ENCODE data around the gene TECTA. TPM values are rescaled to one million over a fixed set of nuclear protein-coding genes. Genes with fewer than 3 reads are reported as not detected.
"Not testable (repeated sequence)": the region's sequence is repeated elsewhere in the genome, so short reads cannot be mapped to it uniquely, and the experiment has no call there.

Gene TECTA
- total and polyA plus RNA-seq, 11 donors = 0.42 to 1.3 (median 0.95) TPM

DNA sequence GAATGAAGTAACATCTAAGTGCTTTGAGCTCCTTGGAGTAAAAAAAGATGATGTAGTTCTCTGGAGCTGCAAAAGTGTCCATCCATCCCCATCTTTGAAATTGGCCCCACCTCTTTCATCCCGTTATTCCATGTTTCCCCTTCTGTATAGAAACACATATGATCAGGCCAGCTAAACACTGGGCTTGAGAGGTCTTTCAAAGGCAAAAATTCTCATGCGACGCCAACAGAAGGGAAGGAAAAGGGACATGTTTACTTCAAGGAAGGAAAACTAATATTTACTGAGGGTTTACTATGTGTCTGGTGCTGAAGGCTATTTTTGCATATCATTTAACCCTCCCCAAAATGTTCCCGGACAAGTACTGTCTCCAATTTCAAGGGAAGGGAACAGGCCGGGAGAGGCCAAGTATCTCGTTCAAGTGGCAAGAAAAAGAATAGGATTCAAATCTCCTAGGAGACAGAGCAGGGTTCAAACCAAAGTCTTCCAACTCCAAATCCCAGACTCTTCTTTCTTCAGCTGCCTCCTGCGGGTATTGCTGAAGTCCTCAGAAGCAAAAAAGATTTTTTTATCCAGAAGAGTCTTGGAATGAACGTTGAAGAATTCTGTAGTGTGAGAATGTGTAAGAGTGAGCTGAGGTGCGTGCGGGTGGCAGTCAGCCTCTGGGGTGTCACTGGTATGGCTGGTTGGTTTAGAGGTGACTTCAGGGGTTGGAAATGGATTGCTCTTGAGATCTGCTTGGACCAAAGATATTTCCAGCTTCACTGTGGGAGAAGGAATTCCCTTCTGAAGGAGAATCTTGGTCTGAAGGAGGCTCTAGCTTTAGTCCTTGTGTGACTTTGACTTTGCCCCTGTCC is 10.1 kb downstream of the TECTA start:
- WGBS, 4 donors = 70 to 80% (median 74%) methylated on average over 10 of the region's 10 CpGs
- intact Hi-C loops (cut with DNase I) = loop anchor here (5.0 to 10.0 kb wide), 8 partner anchors 156 to 606 kb away; partner anchors contain the start of gene GRIK4 (in 6 of the 10)
- TF ChIP-seq, protein P1, sequence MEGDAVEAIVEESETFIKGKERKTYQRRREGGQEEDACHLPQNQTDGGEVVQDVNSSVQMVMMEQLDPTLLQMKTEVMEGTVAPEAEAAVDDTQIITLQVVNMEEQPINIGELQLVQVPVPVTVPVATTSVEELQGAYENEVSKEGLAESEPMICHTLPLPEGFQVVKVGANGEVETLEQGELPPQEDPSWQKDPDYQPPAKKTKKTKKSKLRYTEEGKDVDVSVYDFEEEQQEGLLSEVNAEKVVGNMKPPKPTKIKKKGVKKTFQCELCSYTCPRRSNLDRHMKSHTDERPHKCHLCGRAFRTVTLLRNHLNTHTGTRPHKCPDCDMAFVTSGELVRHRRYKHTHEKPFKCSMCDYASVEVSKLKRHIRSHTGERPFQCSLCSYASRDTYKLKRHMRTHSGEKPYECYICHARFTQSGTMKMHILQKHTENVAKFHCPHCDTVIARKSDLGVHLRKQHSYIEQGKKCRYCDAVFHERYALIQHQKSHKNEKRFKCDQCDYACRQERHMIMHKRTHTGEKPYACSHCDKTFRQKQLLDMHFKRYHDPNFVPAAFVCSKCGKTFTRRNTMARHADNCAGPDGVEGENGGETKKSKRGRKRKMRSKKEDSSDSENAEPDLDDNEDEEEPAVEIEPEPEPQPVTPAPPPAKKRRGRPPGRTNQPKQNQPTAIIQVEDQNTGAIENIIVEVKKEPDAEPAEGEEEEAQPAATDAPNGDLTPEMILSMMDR (IDR thresholded peaks at IDR 0.05) = no peak
- no peak for TF ChIP-seq POLR2A (IDR thresholded peaks at IDR 0.05)
- H3K4me1 ChIP-seq = peaks cover 0 to 11% (median 2%) of the 10 kb centered on the region in 12 donors
- no peak overlapping the region for H3K4me3 ChIP-seq
- no peaks in the 10 kb centered on the region for H3K27me3 ChIP-seq
- H3K27ac ChIP-seq = no peak overlapping the region
- ATAC-seq = no peak
- no peak for DNase-seq
- no peaks in the 10 kb centered on the region for H3K9me3 ChIP-seq
- no peaks in the 10 kb centered on the region for H3K36me3 ChIP-seq

DNA sequence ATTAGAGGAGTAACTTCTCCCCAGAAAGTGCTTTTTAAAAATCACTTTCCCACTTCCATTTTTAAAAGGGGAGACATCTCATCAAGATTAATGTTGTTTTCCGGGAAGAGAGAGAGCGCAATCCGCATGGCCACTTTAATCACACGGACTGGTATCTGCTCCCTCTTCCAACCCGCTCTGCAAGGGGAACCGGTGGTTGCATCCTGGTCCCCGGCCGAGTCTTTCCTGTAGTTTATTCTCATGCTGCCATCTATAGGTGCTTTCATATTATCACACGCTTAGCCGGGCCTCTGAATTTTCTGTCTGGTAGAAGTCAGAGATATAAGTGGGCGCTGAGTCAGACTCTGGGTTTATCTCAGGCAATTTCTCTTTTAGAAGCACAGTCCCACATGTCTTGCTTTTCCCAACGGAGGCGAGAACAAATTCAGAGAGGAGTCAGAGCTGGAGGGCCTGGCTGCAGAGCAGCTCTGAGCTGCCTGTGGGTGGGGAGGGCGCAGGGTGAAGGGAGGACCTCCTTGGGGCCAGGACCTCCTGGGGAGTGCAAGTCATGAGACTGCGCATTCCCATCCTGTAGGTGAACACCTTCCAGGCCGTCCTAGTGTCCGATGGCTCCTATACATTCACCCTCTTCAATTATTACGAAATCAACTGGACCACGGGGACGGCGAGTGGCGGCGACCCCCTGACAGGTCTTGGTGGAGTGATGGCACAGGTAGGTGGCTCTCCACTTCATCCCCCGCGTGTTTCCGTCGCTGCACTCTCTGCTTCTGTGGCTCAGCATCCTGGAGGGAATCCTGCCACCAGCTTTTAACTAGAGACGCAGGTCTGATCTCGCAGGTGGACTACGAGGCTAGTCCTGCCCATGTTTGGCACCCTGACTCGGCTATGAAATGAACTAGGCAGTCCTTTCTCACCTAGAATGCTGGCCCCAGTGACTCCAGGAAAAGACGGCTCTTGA is 11.7 kb downstream of the TECTA start:
- ATAC-seq (peak; percentile 77 to 95 (median 90)), DNase-seq (peak; percentile 50 to 76 (median 62))
- H3K27me3 ChIP-seq = no peaks in the 10 kb centered on the region

DNA sequence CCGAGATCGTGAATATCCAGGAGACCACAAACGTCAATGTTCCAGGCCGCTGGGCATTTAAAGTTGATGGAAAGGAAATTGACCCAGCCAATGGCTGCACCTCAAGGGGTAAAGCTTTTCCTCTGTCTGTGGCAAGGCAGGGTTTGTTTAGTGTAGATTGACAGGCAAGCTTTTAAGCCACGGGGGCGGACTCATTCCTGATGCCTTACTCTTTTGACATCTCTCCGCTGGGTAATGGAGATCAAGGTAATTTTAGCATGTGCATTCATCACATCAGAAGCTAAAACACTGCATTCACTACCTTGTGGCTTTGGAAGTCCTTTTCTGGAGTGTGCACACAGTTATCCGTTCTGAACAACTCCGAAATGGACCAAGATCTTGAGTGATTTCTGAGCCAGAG is 12.6 kb downstream of the TECTA start:
- intact Hi-C loops (cut with DNase I) = loop anchor here (2.0 to 10.0 kb wide), 11 partner anchors 159 to 609 kb away; partner anchors contain the start of gene GRIK4 (in 7 of the 10)
- Histone ChIP-seq H3K4me1 (peaks cover 0 to 11% (median 2%) of the 10 kb centered on the region in 12 donors), H3K36me3 (no peaks in the 10 kb centered on the region), H3K27me3 (no peaks in the 10 kb centered on the region), H3K4me3 (no peak overlapping the region), H3K9me3 (no peaks in the 10 kb centered on the region), H3K27ac (no peak overlapping the region)
- no peak for DNase-seq
- ATAC-seq = no peak
- no peak for TF ChIP-seq POLR2A (IDR thresholded peaks at IDR 0.05)
- TF ChIP-seq, protein P1 (IDR thresholded peaks at IDR 0.05) = no peak
- WGBS, 4 donors = 72 to 79% (median 78%) methylated on average over 9 of the region's 9 CpGs

More for the DNA sequence above, 11.7 kb downstream of the TECTA start:
- no peaks in the 10 kb centered on the region for H3K9me3 ChIP-seq
- TF ChIP-seq, protein P1 (IDR thresholded peaks at IDR 0.05) = peak; percentile 43 to 75 (median 61)
- no peak for TF ChIP-seq POLR2A (IDR thresholded peaks at IDR 0.05)
- no peak overlapping the region for H3K27ac ChIP-seq
- H3K4me1 ChIP-seq = peaks cover 0 to 11% (median 2%) of the 10 kb centered on the region in 12 donors
- intact Hi-C loops (cut with DNase I) = loop anchor here (1.0 to 10.0 kb wide), 12 partner anchors 158 to 608 kb away; partner anchors contain the start of gene GRIK4 (in 8 of the 10)
- 48 to 54% (median 50%) methylated on average over 32 of the region's 32 CpGs for WGBS, 4 donors
- H3K4me3 ChIP-seq = no peak overlapping the region
- no peaks in the 10 kb centered on the region for H3K36me3 ChIP-seq

DNA sequence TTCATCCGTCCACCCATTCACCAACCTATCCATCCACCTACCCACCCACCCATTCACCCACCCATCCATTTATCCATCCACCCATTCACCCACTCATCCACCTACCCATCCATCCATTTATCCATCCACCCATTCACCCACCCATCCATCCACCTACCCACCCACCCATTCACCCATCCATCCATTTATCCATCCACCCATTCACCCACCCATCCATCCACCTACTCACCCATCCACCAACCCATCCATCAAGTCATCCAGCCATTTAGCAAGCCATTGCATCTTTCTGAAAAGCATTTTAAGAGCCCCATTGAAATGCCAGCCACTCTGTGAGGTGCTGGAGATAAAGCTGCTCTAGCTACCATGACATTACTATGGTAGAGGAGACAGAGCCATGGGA is 14.0 kb downstream of the TECTA start:
- H3K4me3 ChIP-seq, DNase-seq, H3K27me3 ChIP-seq, ATAC-seq, H3K36me3 ChIP-seq, H3K27ac ChIP-seq, H3K9me3 ChIP-seq: not testable (repeated sequence)
- H3K4me1 ChIP-seq = peaks cover 0 to 11% (median 2%) of the 10 kb centered on the region in 12 donors
- 70 to 100% (median 96%) methylated on average over 1 of the region's 1 CpG for WGBS, 4 donors
- intact Hi-C loops (cut with DNase I) = loop anchor here in 9 of 10 donors (10.0 kb wide), 6 partner anchors 160 to 610 kb away; no protein-coding TSS in a partner anchor

All from heart left ventricle (tissue), 16 donors.